Inferior parietal cortex (tissue), 1 donor: ENCODE data around the gene NTN5.
A peak's percentile ranks its signal among the peaks of the same experiment; 100 is the strongest.
"Not testable (repeated sequence)": the region's sequence is repeated elsewhere in the genome, so short reads cannot be mapped to it uniquely, and the experiment has no call there.

Experiments used
- DNase-seq: peaks from one replicate; pipeline ENCODE4 v3.0.0-alpha.2; 2016; ENCODE audit errors: extremely low spot score

The NTN5 gene

GRCh38 chr19:48670699-48671445 is 1.9 kb downstream of the NTN5 start:
- no peak for DNase-seq

GRCh38 chr19:48669903-48670668 is 2.7 kb downstream of the NTN5 start:
- DNase-seq: no peak

GRCh38 chr19:48668761-48669160 is 4.1 kb downstream of the NTN5 start:
- no peak for DNase-seq

- DNase-seq: no peak
These were observed 4.5 kb downstream of the NTN5 start for GRCh38 chr19:48668332-48668731.

- DNase-seq: no peak
These were observed 7.0 kb downstream of the NTN5 start for GRCh38 chr19:48665786-48666185.

- DNase-seq: no peak
These were observed 8.3 kb downstream of the NTN5 start for GRCh38 chr19:48664476-48664875.

GRCh38 chr19:48663667-48664066 is 9.2 kb downstream of the NTN5 start:
- no peak for DNase-seq

GRCh38 chr19:48661711-48662090 is 11.1 kb downstream of the NTN5 start:
- DNase-seq: no peak

GRCh38 chr19:48660852-48661710 is 11.7 kb downstream of the NTN5 start:
- peak; percentile 88 for DNase-seq

- DNase-seq: no peak
These were observed 13.0 kb downstream of the NTN5 start for GRCh38 chr19:48659768-48660167.

- DNase-seq: no peak
These were observed 14.3 kb downstream of the NTN5 start for GRCh38 chr19:48658483-48658882.

GRCh38 chr19:48657828-48658227 is 15.0 kb downstream of the NTN5 start:
- not testable (repeated sequence) for DNase-seq

GRCh38 chr19:48656840-48657474 is 15.9 kb downstream of the NTN5 start:
- DNase-seq: no peak

GRCh38 chr19:48654299-48655059 is 18.3 kb downstream of the NTN5 start:
- DNase-seq: no peak

- DNase-seq: no peak
These were observed 21.2 kb downstream of the NTN5 start for GRCh38 chr19:48651683-48652048.

- DNase-seq: no peak
These were observed 21.7 kb downstream of the NTN5 start for GRCh38 chr19:48650974-48651682.

- DNase-seq: no peak
These were observed 24.7 kb downstream of the NTN5 start for GRCh38 chr19:48648134-48648533.

GRCh38 chr19:48646722-48647216 is 26.0 kb downstream of the NTN5 start:
- no peak for DNase-seq

GRCh38 chr19:48646001-48646721 is 26.7 kb downstream of the NTN5 start, which contains the start of gene CA11:
Gene CA11, minus strand, starts transcription at chr19:48646187. Its CDS starts 555 bp downstream, at chr19:48645632.
- DNase-seq: peak; percentile 87

- DNase-seq: no peak
These were observed 27.2 kb downstream of the NTN5 start for GRCh38 chr19:48645620-48646000.
